ENCODE results near the gene PTPRD.

DNA sequence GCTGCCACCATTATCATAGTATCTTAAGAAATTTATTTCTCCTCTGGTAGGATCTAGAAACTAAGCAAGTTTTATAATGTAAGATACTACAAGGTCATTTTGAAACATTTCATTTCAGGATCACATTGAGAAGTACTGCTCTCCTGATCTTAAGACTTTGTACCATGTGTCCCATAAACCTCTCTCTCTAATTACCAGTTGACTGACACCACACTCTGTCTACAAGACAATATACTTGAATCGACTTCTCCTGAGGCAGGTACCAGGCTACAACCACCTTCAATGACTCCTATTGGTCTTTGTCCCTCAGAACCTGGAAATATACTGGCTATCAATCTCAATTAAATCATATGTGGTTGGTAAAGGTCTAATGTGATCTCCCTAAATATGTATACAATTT, 597.0 kb downstream of the PTPRD start:
- TF ChIP-seq, protein P1, sequence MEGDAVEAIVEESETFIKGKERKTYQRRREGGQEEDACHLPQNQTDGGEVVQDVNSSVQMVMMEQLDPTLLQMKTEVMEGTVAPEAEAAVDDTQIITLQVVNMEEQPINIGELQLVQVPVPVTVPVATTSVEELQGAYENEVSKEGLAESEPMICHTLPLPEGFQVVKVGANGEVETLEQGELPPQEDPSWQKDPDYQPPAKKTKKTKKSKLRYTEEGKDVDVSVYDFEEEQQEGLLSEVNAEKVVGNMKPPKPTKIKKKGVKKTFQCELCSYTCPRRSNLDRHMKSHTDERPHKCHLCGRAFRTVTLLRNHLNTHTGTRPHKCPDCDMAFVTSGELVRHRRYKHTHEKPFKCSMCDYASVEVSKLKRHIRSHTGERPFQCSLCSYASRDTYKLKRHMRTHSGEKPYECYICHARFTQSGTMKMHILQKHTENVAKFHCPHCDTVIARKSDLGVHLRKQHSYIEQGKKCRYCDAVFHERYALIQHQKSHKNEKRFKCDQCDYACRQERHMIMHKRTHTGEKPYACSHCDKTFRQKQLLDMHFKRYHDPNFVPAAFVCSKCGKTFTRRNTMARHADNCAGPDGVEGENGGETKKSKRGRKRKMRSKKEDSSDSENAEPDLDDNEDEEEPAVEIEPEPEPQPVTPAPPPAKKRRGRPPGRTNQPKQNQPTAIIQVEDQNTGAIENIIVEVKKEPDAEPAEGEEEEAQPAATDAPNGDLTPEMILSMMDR (conservative IDR thresholded peaks at IDR 0.05 in 1 of 2, IDR thresholded peaks at IDR 0.05 in 1 of 2; ENCODE audit: low read depth in 1 of 2, low read length in 2 of 2): no peak
- no peak for TF ChIP-seq EZH2 (IDR thresholded peaks at IDR 0.05; ENCODE audit: low read length, missing control alignments)

All from fibroblast of lung (primary cell).